IPS DF 6.9 (cell line): Measurements from ENCODE around the gene GTF2IRD2.
"Not testable (repeated sequence)": the region's sequence is repeated elsewhere in the genome, so short reads cannot be mapped to it uniquely, and the experiment has no call there.

Experiments used
- DNase-seq: peaks from one replicate; pipeline ENCODE4 v3.0.0-alpha.2; 2013; ENCODE audit warnings: low read depth, low spot score
- H3K27ac ChIP-seq: one replicate; pipeline ENCODE4 v1.5.1; 2013; ENCODE audit warnings: low read length, control low read depth
- H3K27me3 ChIP-seq: 2 replicates; pipeline ENCODE4 v1.6.1; 2013; ENCODE audit warnings: mild to moderate bottlenecking, low read length; ENCODE audit not compliant: control insufficient read depth, insufficient read depth
- H3K36me3 ChIP-seq: 2 replicates; pipeline ENCODE4 v1.6.1; 2013; ENCODE audit warnings: low read length; ENCODE audit not compliant: control insufficient read depth, insufficient read depth
- H3K4me1 ChIP-seq: 2 replicates; pipeline ENCODE4 v1.6.1; 2013; ENCODE audit warnings: low read length; ENCODE audit not compliant: control insufficient read depth, insufficient read depth
- H3K4me3 ChIP-seq: 2 replicates; pipeline ENCODE4 v1.5.1; 2013; ENCODE audit warnings: mild to moderate bottlenecking, low read length
- H3K9me3 ChIP-seq: 2 replicates; pipeline ENCODE4 v1.6.1; 2013; ENCODE audit warnings: low read length, inconsistent platforms; ENCODE audit not compliant: control insufficient read depth, insufficient read depth
- WGBS: extraction: QIAGEN DNeasy Blood & Tissue Kit; methylation state at CpG from one replicate; pipeline ENCODE4 v1.1.7; 2013; ENCODE audit warnings: mixed read lengths, missing lambda C conversion rate; ENCODE audit not compliant: insufficient read length, insufficient coverage; 5-methylcytosine and 5-hydroxymethylcytosine counted together

Gene GTF2IRD2

GRCh38 chr7:74849853-74850252 lies 1.6 kb downstream of the GTF2IRD2 start:
- not testable (repeated sequence) for H3K4me3 ChIP-seq, H3K9me3 ChIP-seq, H3K4me1 ChIP-seq, DNase-seq, H3K27ac ChIP-seq, H3K27me3 ChIP-seq, H3K36me3 ChIP-seq
- WGBS: no CpG with 5 or more reads among the region's 12 CpGs

GRCh38 chr7:74830411-74830810 lies 21.0 kb downstream of the GTF2IRD2 start:
- not testable (repeated sequence) for H3K4me1 ChIP-seq, H3K27me3 ChIP-seq, DNase-seq, H3K9me3 ChIP-seq, H3K27ac ChIP-seq, H3K36me3 ChIP-seq, H3K4me3 ChIP-seq
- WGBS: no CpG with 5 or more reads among the region's 4 CpGs

- H3K4me1 ChIP-seq, DNase-seq, H3K36me3 ChIP-seq, H3K9me3 ChIP-seq, H3K27me3 ChIP-seq, H3K4me3 ChIP-seq, H3K27ac ChIP-seq: not testable (repeated sequence)
- no CpG with 5 or more reads among the region's 4 CpGs for WGBS
These were observed 21.4 kb downstream of the GTF2IRD2 start for GRCh38 chr7:74829959-74830358.

GRCh38 chr7:74821259-74821658 lies 30.1 kb downstream of the GTF2IRD2 start:
- H3K4me1 ChIP-seq, H3K27ac ChIP-seq, DNase-seq, H3K27me3 ChIP-seq, H3K4me3 ChIP-seq, H3K9me3 ChIP-seq, H3K36me3 ChIP-seq: not testable (repeated sequence)
- WGBS: no CpG with 5 or more reads among the region's 5 CpGs

- H3K27me3 ChIP-seq, H3K4me3 ChIP-seq, DNase-seq, H3K36me3 ChIP-seq, H3K4me1 ChIP-seq, H3K27ac ChIP-seq, H3K9me3 ChIP-seq: not testable (repeated sequence)
- WGBS: no CpG with 5 or more reads among the region's 23 CpGs
These were observed 31.1 kb downstream of the GTF2IRD2 start for GRCh38 chr7:74820146-74820805.

- not testable (repeated sequence) for H3K36me3 ChIP-seq, H3K9me3 ChIP-seq, H3K27ac ChIP-seq, DNase-seq, H3K27me3 ChIP-seq, H3K4me3 ChIP-seq, H3K4me1 ChIP-seq
- WGBS: no CpG with 5 or more reads among the region's 3 CpGs
These were observed 35.5 kb downstream of the GTF2IRD2 start for GRCh38 chr7:74815882-74816281.

- no CpG with 5 or more reads among the region's 4 CpGs for WGBS
- not testable (repeated sequence) for DNase-seq, H3K4me1 ChIP-seq
These were observed 52.8 kb downstream of the GTF2IRD2 start for GRCh38 chr7:74798644-74799043.

GRCh38 chr7:74797848-74798622 lies 53.4 kb downstream of the GTF2IRD2 start:
- not testable (repeated sequence) for H3K4me3 ChIP-seq, H3K4me1 ChIP-seq, H3K9me3 ChIP-seq, H3K36me3 ChIP-seq, H3K27ac ChIP-seq, DNase-seq, H3K27me3 ChIP-seq
- WGBS: no CpG with 5 or more reads among the region's 27 CpGs

More at GRCh38 chr7:74798644-74799043, 52.8 kb downstream of the GTF2IRD2 start:
- not testable (repeated sequence) for H3K9me3 ChIP-seq, H3K36me3 ChIP-seq, H3K4me3 ChIP-seq, H3K27ac ChIP-seq, H3K27me3 ChIP-seq

- not testable (repeated sequence) for H3K4me3 ChIP-seq, H3K27me3 ChIP-seq, H3K4me1 ChIP-seq, H3K27ac ChIP-seq, H3K9me3 ChIP-seq, DNase-seq, H3K36me3 ChIP-seq
- WGBS: no CpG with 5 or more reads among the region's 24 CpGs
These were observed 62.1 kb downstream of the GTF2IRD2 start for GRCh38 chr7:74789200-74789736.

GRCh38 chr7:74788369-74789150 lies 62.8 kb downstream of the GTF2IRD2 start:
- H3K27ac ChIP-seq, H3K36me3 ChIP-seq, H3K9me3 ChIP-seq, DNase-seq, H3K27me3 ChIP-seq, H3K4me1 ChIP-seq: not testable (repeated sequence)
- H3K4me3 ChIP-seq: peak overlapping the region; percentile 22; the same call in 1 of the 2 replicates
- no CpG with 5 or more reads among the region's 82 CpGs for WGBS
